A673 (cell line): ENCODE data around the gene SUMF2.
"Not testable (repeated sequence)": the region's sequence is repeated elsewhere in the genome, so short reads cannot be mapped to it uniquely, and the experiment has no call there.

Source experiments
- EZH2 ChIP-seq: fragments of 200-600 bp; sonication (generic); IDR thresholded peaks from 2 replicates; pipeline ENCODE4 v1.6.1; 2017; ENCODE audit warnings: borderline replicate concordance, low read depth, mild to moderate bottlenecking, mixed read lengths, antibody characterized with exemption, low read length; ENCODE audit not compliant: poor library complexity, severe bottlenecking
- TF ChIP-seq, protein P1 (sequence below): fragments of 300-800, 200-600 bp; sonication (generic); conservative IDR thresholded peaks from 2 replicates; pipeline ENCODE4 v1.5.1; 2017; ENCODE audit warnings: low read depth, mild to moderate bottlenecking, antibody characterized with exemption, low read length, moderate library complexity, mixed read lengths

DNA sequence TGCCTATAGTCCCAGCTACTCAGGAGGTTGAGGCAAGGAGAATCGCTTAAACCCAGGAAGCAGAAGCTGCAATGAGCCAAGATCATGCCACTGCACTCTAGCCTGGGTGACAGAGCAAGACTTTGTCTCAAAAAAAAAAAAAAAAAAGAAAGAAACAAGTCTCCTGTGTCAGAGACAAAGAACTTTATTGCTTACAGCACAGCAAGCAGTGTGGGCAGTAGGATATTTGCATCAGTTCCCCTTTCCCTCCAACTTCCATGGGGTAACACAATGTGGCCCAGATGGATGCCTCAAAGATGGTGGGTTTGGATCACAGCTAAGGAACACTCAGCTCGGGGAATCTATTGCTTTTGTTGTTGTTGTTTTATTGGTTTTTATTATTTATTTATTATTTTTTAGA, 18.3 kb upstream of the SUMF2 start:
- TF ChIP-seq EZH2, result not testable (repeated sequence)
- TF ChIP-seq, protein P1, sequence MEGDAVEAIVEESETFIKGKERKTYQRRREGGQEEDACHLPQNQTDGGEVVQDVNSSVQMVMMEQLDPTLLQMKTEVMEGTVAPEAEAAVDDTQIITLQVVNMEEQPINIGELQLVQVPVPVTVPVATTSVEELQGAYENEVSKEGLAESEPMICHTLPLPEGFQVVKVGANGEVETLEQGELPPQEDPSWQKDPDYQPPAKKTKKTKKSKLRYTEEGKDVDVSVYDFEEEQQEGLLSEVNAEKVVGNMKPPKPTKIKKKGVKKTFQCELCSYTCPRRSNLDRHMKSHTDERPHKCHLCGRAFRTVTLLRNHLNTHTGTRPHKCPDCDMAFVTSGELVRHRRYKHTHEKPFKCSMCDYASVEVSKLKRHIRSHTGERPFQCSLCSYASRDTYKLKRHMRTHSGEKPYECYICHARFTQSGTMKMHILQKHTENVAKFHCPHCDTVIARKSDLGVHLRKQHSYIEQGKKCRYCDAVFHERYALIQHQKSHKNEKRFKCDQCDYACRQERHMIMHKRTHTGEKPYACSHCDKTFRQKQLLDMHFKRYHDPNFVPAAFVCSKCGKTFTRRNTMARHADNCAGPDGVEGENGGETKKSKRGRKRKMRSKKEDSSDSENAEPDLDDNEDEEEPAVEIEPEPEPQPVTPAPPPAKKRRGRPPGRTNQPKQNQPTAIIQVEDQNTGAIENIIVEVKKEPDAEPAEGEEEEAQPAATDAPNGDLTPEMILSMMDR, result not testable (repeated sequence)
